ENCODE measurements around the gene ASB13. TPM values are rescaled to one million over a fixed set of nuclear protein-coding genes. Genes with fewer than 3 reads are reported as not detected.

Gene ASB13
- total and polyA plus RNA-seq, 2 of the 13 experiments (the other 11 are each of a cell fraction or from before 2014, with no cell fraction given), result 9.3 to 15.4 TPM

DNA sequence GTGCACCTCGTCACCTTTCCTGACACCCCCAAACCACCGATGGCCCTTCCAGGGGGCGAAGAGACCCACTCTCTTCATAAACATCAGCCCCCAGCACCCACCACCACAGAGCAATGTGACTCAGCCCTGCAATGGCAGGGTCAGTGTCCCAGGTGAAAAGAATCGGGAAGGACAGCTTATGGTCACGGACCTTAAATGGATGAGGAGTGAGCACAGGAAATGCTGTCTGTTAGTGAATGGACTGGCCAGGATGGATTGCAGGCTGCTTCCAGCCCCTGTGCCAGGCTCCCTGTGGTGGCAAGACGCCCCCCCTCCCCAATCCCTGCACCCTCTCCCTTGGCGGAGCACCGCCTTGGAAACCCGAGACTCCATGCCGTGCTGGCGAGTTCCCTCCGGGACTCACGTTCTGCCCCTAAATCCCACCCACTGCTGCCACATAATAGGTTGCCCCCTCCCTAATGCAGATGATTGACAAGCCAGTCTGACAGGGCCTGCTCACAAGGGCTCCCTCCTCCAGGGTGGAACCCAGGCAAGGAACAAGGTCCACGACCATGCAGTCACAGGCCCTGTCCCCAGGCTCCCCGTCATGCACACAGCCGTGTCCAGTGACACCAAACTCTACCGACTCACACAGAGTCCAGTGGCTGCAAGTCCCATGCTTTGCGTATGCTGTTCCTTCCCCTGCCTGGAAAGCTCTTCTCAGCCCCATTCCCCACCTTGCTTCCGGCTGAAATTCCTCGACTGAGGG, 7.3 kb downstream of the ASB13 start (continued):
- TF ChIP-seq, protein P1, sequence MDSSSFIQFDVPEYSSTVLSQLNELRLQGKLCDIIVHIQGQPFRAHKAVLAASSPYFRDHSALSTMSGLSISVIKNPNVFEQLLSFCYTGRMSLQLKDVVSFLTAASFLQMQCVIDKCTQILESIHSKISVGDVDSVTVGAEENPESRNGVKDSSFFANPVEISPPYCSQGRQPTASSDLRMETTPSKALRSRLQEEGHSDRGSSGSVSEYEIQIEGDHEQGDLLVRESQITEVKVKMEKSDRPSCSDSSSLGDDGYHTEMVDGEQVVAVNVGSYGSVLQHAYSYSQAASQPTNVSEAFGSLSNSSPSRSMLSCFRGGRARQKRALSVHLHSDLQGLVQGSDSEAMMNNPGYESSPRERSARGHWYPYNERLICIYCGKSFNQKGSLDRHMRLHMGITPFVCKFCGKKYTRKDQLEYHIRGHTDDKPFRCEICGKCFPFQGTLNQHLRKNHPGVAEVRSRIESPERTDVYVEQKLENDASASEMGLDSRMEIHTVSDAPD (CRISPR knock-in tag; IDR thresholded peaks at IDR 0.05), result peak; percentile 40; the same call in 1 of the 2 replicates
- TF ChIP-seq, protein P2, sequence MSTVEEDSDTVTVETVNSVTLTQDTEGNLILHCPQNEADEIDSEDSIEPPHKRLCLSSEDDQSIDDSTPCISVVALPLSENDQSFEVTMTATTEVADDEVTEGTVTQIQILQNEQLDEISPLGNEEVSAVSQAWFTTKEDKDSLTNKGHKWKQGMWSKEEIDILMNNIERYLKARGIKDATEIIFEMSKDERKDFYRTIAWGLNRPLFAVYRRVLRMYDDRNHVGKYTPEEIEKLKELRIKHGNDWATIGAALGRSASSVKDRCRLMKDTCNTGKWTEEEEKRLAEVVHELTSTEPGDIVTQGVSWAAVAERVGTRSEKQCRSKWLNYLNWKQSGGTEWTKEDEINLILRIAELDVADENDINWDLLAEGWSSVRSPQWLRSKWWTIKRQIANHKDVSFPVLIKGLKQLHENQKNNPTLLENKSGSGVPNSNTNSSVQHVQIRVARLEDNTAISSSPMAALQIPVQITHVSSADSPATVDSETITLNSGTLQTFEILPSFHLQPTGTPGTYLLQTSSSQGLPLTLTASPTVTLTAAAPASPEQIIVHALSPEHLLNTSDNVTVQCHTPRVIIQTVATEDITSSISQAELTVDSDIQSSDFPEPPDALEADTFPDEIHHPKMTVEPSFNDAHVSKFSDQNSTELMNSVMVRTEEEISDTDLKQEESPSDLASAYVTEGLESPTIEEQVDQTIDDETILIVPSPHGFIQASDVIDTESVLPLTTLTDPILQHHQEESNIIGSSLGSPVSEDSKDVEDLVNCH (CRISPR knock-in tag; IDR thresholded peaks at IDR 0.05), result no peak
- no peak for TF ChIP-seq ZNF225 (CRISPR knock-in tag; IDR thresholded peaks at IDR 0.05)
- TF ChIP-seq YEATS4 (CRISPR knock-in tag; IDR thresholded peaks at IDR 0.05; ENCODE audit: borderline replicate concordance), result peak; percentile 40; the same call in 1 of the 2 replicates
- TF ChIP-seq, protein P3, sequence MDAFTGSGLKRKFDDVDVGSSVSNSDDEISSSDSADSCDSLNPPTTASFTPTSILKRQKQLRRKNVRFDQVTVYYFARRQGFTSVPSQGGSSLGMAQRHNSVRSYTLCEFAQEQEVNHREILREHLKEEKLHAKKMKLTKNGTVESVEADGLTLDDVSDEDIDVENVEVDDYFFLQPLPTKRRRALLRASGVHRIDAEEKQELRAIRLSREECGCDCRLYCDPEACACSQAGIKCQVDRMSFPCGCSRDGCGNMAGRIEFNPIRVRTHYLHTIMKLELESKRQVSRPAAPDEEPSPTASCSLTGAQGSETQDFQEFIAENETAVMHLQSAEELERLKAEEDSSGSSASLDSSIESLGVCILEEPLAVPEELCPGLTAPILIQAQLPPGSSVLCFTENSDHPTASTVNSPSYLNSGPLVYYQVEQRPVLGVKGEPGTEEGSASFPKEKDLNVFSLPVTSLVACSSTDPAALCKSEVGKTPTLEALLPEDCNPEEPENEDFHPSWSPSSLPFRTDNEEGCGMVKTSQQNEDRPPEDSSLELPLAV (CRISPR knock-in tag; conservative IDR thresholded peaks at IDR 0.05; ENCODE audit: low read depth), result no peak
- TF ChIP-seq NFYC (CRISPR knock-in tag; IDR thresholded peaks at IDR 0.05), result peak; percentile 77
- TF ChIP-seq HOXA9 (CRISPR knock-in tag; IDR thresholded peaks at IDR 0.05; ENCODE audit: borderline replicate concordance), result 0 out of 2 replicates have a peak, but pooled peaks have one; percentile 20
- peak; percentile 48; the same call in 1 of the 2 replicates for TF ChIP-seq MED1 (CRISPR knock-in tag; IDR thresholded peaks at IDR 0.05)
- TF ChIP-seq ZNF546 (CRISPR knock-in tag; conservative IDR thresholded peaks at IDR 0.05), result peak; percentile 27; the same call in 1 of the 2 replicates
- TF ChIP-seq ISL2 (CRISPR knock-in tag; IDR thresholded peaks at IDR 0.05), result no peak
- peak; percentile 1; the same call in 1 of the 2 replicates for TF ChIP-seq ZNF224 (CRISPR knock-in tag; IDR thresholded peaks at IDR 0.05)
- TF ChIP-seq, protein P4, sequence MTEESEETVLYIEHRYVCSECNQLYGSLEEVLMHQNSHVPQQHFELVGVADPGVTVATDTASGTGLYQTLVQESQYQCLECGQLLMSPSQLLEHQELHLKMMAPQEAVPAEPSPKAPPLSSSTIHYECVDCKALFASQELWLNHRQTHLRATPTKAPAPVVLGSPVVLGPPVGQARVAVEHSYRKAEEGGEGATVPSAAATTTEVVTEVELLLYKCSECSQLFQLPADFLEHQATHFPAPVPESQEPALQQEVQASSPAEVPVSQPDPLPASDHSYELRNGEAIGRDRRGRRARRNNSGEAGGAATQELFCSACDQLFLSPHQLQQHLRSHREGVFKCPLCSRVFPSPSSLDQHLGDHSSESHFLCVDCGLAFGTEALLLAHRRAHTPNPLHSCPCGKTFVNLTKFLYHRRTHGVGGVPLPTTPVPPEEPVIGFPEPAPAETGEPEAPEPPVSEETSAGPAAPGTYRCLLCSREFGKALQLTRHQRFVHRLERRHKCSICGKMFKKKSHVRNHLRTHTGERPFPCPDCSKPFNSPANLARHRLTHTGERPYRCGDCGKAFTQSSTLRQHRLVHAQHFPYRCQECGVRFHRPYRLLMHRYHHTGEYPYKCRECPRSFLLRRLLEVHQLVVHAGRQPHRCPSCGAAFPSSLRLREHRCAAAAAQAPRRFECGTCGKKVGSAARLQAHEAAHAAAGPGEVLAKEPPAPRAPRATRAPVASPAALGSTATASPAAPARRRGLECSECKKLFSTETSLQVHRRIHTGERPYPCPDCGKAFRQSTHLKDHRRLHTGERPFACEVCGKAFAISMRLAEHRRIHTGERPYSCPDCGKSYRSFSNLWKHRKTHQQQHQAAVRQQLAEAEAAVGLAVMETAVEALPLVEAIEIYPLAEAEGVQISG (CRISPR knock-in tag; IDR thresholded peaks at IDR 0.05), result peak; percentile 37
- no peak; the same call in 1 of the 2 replicates for TF ChIP-seq ZSCAN29 (CRISPR knock-in tag; conservative IDR thresholded peaks at IDR 0.05)
- peak; percentile 40 for TF ChIP-seq AGO1 (IDR thresholded peaks at IDR 0.05; ENCODE audit: low read depth, low read length, poor library complexity, severe bottlenecking)
- no peak; the same call in none of the 2 replicates for TF ChIP-seq RXRB (CRISPR knock-in tag; IDR thresholded peaks at IDR 0.05; ENCODE audit: borderline replicate concordance)
- peak; percentile 71; the same call in 1 of the 2 replicates for TF ChIP-seq DMAP1 (CRISPR knock-in tag; IDR thresholded peaks at IDR 0.05)
- 0 out of 2 replicates have a peak, but pooled peaks have one; percentile 11 for TF ChIP-seq PITX1 (CRISPR knock-in tag; IDR thresholded peaks at IDR 0.05)
- no peak for TF ChIP-seq SYNCRIP (IDR thresholded peaks at IDR 0.05; ENCODE audit: insufficient read depth, low read depth, low read length)
